AG04449 (cell line): ENCODE measurements around the gene CSF3R.

Experiments
- CTCF ChIA-PET: fragments of 350-600 bp; formaldehyde crosslinking; extraction: SDS; loops from one replicate; lab custom pipeline; 2021; ENCODE audit warnings: antibody characterized with exemption; lab: Yijun Ruan, JAX
- POLR2A ChIA-PET: fragments of 400-600, 350-600 bp; formaldehyde crosslinking; extraction: SDS; loops from one replicate; lab custom pipeline; 2020; ENCODE audit warnings: antibody characterized with exemption, inconsistent platforms; lab: Yijun Ruan, JAX
- DNase-seq: peaks from one replicate; pipeline ENCODE4 v3.0.0-alpha.2; 2010; ENCODE audit warnings: low read depth, low spot score
- H3K4me3 ChIP-seq: 2 replicates; pipeline ENCODE4 v1.5.1; 2011; ENCODE audit warnings: low read depth, mild to moderate bottlenecking, control low read depth, low read length
- TF ChIP-seq, protein P1 (sequence below): IDR thresholded peaks from one replicate; pipeline ENCODE4 v1.5.1; 2011; ENCODE audit warnings: mild to moderate bottlenecking, moderate library complexity, low read length, control low read depth, inconsistent platforms; ENCODE audit not compliant: insufficient read depth; ENCODE audit errors: missing control alignments

CSF3R gene

DNA sequence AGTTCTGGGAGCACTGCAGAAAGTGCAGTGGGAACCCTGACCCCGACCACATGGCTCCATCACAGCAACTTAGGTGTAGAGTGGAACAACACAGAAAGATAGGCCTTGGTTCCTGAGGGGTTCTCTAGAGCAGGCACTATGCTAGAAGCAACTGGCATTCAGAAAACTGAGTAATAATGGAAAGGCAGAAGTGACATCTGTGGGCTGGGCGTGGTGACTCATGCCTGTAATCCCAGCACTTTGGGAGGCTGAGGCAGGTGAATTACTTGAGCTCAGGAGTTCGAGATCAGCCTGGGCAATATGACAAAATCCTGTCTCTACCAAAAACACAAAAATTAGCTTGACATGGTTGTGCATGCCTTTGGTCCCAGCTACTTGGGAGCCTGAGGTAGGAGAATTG, 23.8 kb downstream of the CSF3R start:
- TF ChIP-seq, protein P1, sequence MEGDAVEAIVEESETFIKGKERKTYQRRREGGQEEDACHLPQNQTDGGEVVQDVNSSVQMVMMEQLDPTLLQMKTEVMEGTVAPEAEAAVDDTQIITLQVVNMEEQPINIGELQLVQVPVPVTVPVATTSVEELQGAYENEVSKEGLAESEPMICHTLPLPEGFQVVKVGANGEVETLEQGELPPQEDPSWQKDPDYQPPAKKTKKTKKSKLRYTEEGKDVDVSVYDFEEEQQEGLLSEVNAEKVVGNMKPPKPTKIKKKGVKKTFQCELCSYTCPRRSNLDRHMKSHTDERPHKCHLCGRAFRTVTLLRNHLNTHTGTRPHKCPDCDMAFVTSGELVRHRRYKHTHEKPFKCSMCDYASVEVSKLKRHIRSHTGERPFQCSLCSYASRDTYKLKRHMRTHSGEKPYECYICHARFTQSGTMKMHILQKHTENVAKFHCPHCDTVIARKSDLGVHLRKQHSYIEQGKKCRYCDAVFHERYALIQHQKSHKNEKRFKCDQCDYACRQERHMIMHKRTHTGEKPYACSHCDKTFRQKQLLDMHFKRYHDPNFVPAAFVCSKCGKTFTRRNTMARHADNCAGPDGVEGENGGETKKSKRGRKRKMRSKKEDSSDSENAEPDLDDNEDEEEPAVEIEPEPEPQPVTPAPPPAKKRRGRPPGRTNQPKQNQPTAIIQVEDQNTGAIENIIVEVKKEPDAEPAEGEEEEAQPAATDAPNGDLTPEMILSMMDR = no peak
- ChIA-PET POLR2A (no interaction called here), CTCF (no interaction called here)
- H3K4me3 ChIP-seq = no peak overlapping the region
- no peak for DNase-seq

- DNase-seq = no peak
- POLR2A ChIA-PET = no interaction called here
Measured at GRCh38 chr1:36457691-36458090, 25.0 kb downstream of the CSF3R start.

GRCh38 chr1:36456391-36456928, 26.3 kb downstream of the CSF3R start:
- ChIA-PET POLR2A (no interaction called here), CTCF (no interaction called here)
- no peak overlapping the region for H3K4me3 ChIP-seq
- TF ChIP-seq, protein P1 = no peak
- DNase-seq = no peak

More at GRCh38 chr1:36457691-36458090, 25.0 kb downstream of the CSF3R start:
- TF ChIP-seq, protein P1 = no peak
- H3K4me3 ChIP-seq = no peak overlapping the region
- CTCF ChIA-PET = no interaction called here

- TF ChIP-seq, protein P1 = no peak
- ChIA-PET POLR2A (no interaction called here), CTCF (interaction anchor here (1.3 kb wide), 1 partner anchor 9 kb away, joined by 4 read pairs; the partner anchor contains the start of gene MRPS15)
- DNase-seq = no peak
- H3K4me3 ChIP-seq = no peak overlapping the region
Measured at GRCh38 chr1:36455386-36455785, 27.3 kb downstream of the CSF3R start.

DNA sequence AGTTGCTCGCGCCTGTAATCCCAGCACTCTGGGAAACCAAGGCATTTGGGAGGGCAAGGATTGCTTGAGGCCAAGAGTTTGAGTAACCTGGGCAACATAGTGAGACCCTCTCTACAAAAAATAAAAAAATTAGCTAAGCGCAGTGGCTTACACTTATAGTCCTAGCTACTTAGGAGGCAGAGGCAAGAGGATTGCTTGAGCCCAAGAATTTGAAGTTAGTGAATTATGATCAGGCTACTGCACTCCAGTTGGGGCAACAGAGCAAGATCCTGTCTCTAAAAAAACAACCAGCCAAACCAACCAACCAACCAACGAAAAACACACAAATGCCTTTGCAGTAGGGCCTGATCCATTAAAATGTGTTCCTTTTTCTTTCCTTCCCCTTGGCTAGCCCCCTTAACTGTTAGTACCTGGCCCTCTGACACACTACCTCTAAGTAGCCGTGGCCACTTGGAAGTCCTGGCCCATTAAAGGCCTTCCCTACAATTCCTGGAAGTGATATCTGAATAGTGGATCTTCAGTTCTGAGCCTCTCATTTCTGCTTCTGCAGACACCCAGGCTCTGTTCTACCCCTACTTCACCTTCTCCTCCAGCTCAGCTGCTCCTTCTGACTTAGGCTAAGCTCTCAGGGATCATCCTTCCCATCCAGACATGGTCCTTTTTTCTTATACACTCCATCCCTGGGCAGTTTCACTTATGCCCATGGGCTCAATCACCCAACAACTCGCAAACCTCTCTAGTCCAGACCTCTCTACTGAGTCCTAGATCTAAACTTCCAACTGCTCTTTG, 28.9 kb downstream of the CSF3R start:
- no peak for DNase-seq
- CTCF ChIA-PET = no interaction called here
- H3K4me3 ChIP-seq = no peak overlapping the region
- TF ChIP-seq, protein P1 = no peak
- POLR2A ChIA-PET = interaction anchor here (0.7 to 1.1 kb wide), 2 partner anchors 10 to 11 kb away, joined by 3 to 4 read pairs; partner anchors contain the start of gene MRPS15

DNA sequence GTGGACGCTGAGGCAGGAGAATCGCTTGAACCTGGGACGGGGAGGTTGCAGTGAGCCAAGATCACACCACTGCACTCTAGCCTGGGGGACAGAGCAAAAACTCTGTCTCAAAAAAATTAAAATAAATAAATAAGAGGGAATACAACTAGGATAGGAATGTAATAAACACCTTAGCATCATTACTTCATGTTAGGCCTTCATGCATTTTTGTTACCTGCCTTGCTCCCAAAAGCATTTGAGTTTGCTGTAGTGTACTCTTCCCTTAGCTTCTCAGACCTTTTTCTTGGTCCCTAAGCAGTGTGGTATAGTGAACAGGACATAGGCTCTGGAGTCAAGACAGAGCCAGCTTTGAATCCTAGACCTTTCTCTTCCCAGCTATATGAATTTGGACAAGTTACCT, 29.7 kb downstream of the CSF3R start:
- ChIA-PET POLR2A (interaction anchor here (0.6 to 0.7 kb wide), 2 partner anchors 8 to 11 kb away, joined by 3 read pairs; partner anchors contain the start of gene MRPS15), CTCF (no interaction called here)
- no peak overlapping the region for H3K4me3 ChIP-seq
- TF ChIP-seq, protein P1 = no peak
- DNase-seq = no peak
